ENCODE results near the gene N4BP2. TPM values are rescaled to one million over a fixed set of nuclear protein-coding genes. Genes with fewer than 3 reads are reported as not detected.
A peak's percentile ranks its signal among the peaks of the same experiment; 100 is the strongest.

The N4BP2 gene
- total and polyA plus RNA-seq, 4 experiments from 2014 or later, result 14.5 to 16.7 (median 14.9) TPM

DNA sequence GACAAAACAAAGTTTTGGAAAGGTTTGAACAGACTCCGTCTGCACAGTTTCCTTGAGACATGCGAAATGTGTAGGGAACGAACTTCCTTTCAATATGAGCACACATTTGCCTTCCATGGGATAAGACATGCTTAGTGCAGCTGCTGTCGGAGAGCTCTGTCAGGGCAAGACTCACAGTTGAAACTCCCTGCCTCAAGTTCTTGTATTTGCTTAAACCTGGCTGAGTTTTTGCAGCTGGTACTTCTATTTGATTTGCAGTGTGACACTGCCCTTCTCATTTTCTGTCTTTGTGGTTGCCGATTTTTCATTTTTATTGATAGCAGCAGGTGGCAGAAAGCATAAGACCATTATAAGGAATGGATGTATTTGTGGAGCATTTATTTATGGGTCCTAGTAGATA is 122.0 kb downstream of the N4BP2 start:
- peaks cover 8 to 15% (median 11%) of the 10 kb centered on the region in 4 donors for H3K4me1 Mint-ChIP-seq
- no peak for DNase-seq
- intact Hi-C loops (cut with micrococcal nuclease), result no loop called here
- no peak overlapping the region for H3K4me3 Mint-ChIP-seq
- Histone ChIP-seq H3K4me1 (ENCODE audit: insufficient read depth, low read length) (peaks cover 11% of the 10 kb centered on the region), H3K36me3 (ENCODE audit: insufficient read depth, low read length) (no peaks in the 10 kb centered on the region), H3K4me3 (ENCODE audit: low read length in 2 of 2) (no peak overlapping the region), H3K27me3 (ENCODE audit: insufficient read depth, low read length) (no peaks in the 10 kb centered on the region), H3K27ac (ENCODE audit: low read depth, low read length) (no peak overlapping the region), H3K9me3 (ENCODE audit: control insufficient read depth in 1 of 2, low read length in 2 of 2) (no peaks in the 10 kb centered on the region)
- no peaks in the 10 kb centered on the region for H3K9me3 Mint-ChIP-seq
- ChIA-PET CTCF (ENCODE audit: partially characterized antibody) (interaction anchor here (1.3 to 1.8 kb wide), 3 partner anchors 14 to 146 kb away, joined by 3 to 6 read pairs (median 4); no protein-coding TSS in a partner anchor), POLR2A (ENCODE audit: partially characterized antibody) (interaction anchor here (0.6 kb wide), 1 partner anchor 12 kb away, joined by 3 read pairs; no protein-coding TSS in a partner anchor)
- no peak overlapping the region for H3K27ac Mint-ChIP-seq
- no peaks in the 10 kb centered on the region for H3K36me3 Mint-ChIP-seq
- no peaks in the 10 kb centered on the region for H3K27me3 Mint-ChIP-seq

DNA sequence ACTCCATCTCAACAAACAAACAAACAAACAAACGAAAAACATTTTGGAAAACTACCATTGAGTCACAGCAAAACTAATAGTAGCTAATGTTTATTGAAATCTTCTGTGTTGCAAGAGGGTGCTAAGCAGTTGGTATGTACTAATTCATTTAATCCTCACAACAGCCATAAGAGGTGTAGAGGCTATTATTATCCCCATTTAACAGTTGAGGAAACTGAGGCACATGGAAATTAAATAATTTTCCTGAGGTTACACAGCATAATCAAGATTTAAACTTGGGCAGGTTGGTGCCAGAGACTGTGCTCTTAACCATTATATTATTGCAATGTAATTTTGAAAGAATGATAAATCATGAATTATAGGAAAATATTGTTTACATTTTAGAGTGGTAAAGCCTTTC is 122.7 kb downstream of the N4BP2 start:
- DNase-seq, result no peak
- Mint-ChIP-seq H3K9me3 (no peaks in the 10 kb centered on the region), H3K4me1 (peaks cover 11 to 17% (median 14%) of the 10 kb centered on the region in 4 donors), H3K27me3 (no peaks in the 10 kb centered on the region), H3K4me3 (no peak overlapping the region), H3K36me3 (no peaks in the 10 kb centered on the region), H3K27ac (no peak overlapping the region)
- H3K27ac ChIP-seq (ENCODE audit: low read depth, low read length), result no peak overlapping the region
- no peak overlapping the region for H3K4me3 ChIP-seq (ENCODE audit: low read length in 2 of 2)
- ChIA-PET CTCF (ENCODE audit: partially characterized antibody) (interaction anchor here (1.3 to 1.8 kb wide), 3 partner anchors 13 to 146 kb away, joined by 3 to 6 read pairs (median 4); no protein-coding TSS in a partner anchor), POLR2A (ENCODE audit: partially characterized antibody) (interaction anchor here (0.6 kb wide), 1 partner anchor 11 kb away, joined by 3 read pairs; no protein-coding TSS in a partner anchor)
- H3K4me1 ChIP-seq (ENCODE audit: insufficient read depth, low read length), result peaks cover 11% of the 10 kb centered on the region
- intact Hi-C loops (cut with micrococcal nuclease), result no loop called here
- H3K36me3 ChIP-seq (ENCODE audit: insufficient read depth, low read length), result no peaks in the 10 kb centered on the region
- H3K9me3 ChIP-seq (ENCODE audit: control insufficient read depth in 1 of 2, low read length in 2 of 2), result no peaks in the 10 kb centered on the region
- H3K27me3 ChIP-seq (ENCODE audit: insufficient read depth, low read length), result no peaks in the 10 kb centered on the region

DNA sequence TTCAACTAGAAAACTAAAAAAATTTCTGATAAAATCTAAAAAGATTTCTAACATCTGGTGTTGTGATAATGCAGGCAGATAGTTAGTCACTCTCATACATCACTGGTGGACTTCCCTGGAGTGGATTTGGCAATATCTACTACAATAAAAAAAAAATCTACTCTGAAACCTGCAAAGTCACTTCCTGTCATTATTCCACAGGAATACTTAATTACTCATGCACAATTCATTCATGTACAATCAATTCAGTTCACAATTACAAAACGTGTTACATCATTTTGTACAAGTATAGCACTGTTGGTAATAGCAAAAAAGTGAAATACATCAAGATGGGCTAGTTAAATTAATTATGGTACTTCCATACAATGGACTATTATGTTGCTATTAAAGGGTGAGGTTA is 123.7 kb downstream of the N4BP2 start:
- H3K9me3 Mint-ChIP-seq, result no peaks in the 10 kb centered on the region
- ChIA-PET CTCF (ENCODE audit: partially characterized antibody) (no interaction called here), POLR2A (ENCODE audit: partially characterized antibody) (no interaction called here)

DNA sequence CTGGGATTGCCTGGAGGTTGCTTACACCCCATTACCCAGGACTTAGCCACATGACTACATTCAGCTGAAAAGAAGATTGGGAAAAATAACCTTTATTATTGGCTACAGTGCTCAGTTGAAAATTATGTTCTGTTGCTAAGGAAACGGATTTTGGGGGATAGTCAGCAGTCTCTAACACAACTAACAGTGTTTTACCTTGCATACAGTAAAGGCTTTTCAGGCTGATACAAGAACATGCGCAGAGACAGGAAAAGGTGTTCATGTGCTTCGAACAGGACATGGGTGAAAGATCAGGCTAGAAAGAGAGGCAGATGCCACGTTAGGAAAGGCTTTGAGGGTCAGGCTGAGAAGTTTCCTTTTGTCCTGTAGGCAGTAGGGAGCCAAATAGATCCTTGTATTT is 125.4 kb downstream of the N4BP2 start:
- Histone ChIP-seq H3K9me3 (ENCODE audit: control insufficient read depth in 1 of 2, low read length in 2 of 2) (no peaks in the 10 kb centered on the region), H3K27me3 (ENCODE audit: insufficient read depth, low read length) (no peaks in the 10 kb centered on the region), H3K4me1 (ENCODE audit: insufficient read depth, low read length) (peaks cover 28% of the 10 kb centered on the region), H3K4me3 (ENCODE audit: low read length in 2 of 2) (no peak overlapping the region), H3K27ac (ENCODE audit: low read depth, low read length) (no peak overlapping the region), H3K36me3 (ENCODE audit: insufficient read depth, low read length) (no peaks in the 10 kb centered on the region)
- POLR2A ChIA-PET (ENCODE audit: partially characterized antibody), result interaction anchor here (2.5 kb wide), 1 partner anchor 13 kb away, joined by 6 read pairs; no protein-coding TSS in a partner anchor
- Mint-ChIP-seq H3K27ac (no peak overlapping the region), H3K27me3 (no peaks in the 10 kb centered on the region), H3K36me3 (no peaks in the 10 kb centered on the region), H3K9me3 (no peaks in the 10 kb centered on the region), H3K4me1 (peaks cover 18 to 30% (median 20%) of the 10 kb centered on the region in 4 donors), H3K4me3 (no peak overlapping the region)
- no peak for DNase-seq
- intact Hi-C loops (cut with micrococcal nuclease), result no loop called here
- CTCF ChIA-PET (ENCODE audit: partially characterized antibody), result interaction anchor here (0.9 to 1.6 kb wide), 4 partner anchors 9 to 143 kb away, joined by 3 to 4 read pairs (median 3); no protein-coding TSS in a partner anchor

More for the DNA sequence above, 123.7 kb downstream of the N4BP2 start:
- Mint-ChIP-seq H3K27me3 (no peaks in the 10 kb centered on the region), H3K27ac (no peak overlapping the region), H3K4me3 (no peak overlapping the region), H3K36me3 (no peaks in the 10 kb centered on the region), H3K4me1 (peaks cover 11 to 17% (median 15%) of the 10 kb centered on the region in 4 donors)
- intact Hi-C loops (cut with micrococcal nuclease), result no loop called here
- no peak for DNase-seq
- Histone ChIP-seq H3K4me3 (ENCODE audit: low read length in 2 of 2) (no peak overlapping the region), H3K27ac (ENCODE audit: low read depth, low read length) (no peak overlapping the region), H3K4me1 (ENCODE audit: insufficient read depth, low read length) (peaks cover 13% of the 10 kb centered on the region), H3K36me3 (ENCODE audit: insufficient read depth, low read length) (no peaks in the 10 kb centered on the region), H3K9me3 (ENCODE audit: control insufficient read depth in 1 of 2, low read length in 2 of 2) (no peaks in the 10 kb centered on the region), H3K27me3 (ENCODE audit: insufficient read depth, low read length) (no peaks in the 10 kb centered on the region)

DNA sequence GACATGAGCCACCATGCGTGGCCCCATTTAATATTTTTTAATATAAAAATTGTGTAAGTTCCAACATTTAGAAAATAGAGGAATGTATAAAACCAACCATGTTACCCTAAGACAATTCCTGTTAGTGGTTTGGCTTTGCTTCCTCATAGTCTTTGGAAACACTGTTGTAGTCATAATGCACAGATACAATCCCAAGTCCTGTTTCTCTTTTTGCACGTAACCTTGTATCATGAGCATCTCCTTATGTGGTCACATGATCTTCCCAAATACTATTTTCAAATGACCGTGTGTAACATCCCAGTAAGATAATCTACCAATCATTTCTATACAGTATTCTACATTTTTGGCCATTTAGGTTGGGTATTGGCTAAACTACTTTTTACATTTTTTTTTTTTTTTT is 126.3 kb downstream of the N4BP2 start:
- no peaks in the 10 kb centered on the region for H3K9me3 ChIP-seq (ENCODE audit: control insufficient read depth in 1 of 2, low read length in 2 of 2)
- no peaks in the 10 kb centered on the region for H3K27me3 ChIP-seq (ENCODE audit: insufficient read depth, low read length)
- no peaks in the 10 kb centered on the region for H3K36me3 ChIP-seq (ENCODE audit: insufficient read depth, low read length)
- ChIA-PET CTCF (ENCODE audit: partially characterized antibody) (interaction anchor here (0.9 to 2.9 kb wide), 5 partner anchors 94 to 142 kb away, joined by 3 to 12 read pairs (median 4); no protein-coding TSS in a partner anchor), POLR2A (ENCODE audit: partially characterized antibody) (interaction anchor here (1.5 to 2.5 kb wide), 2 partner anchors 9 to 12 kb away, joined by 6 read pairs; no protein-coding TSS in a partner anchor)
- no peak overlapping the region for H3K27ac ChIP-seq (ENCODE audit: low read depth, low read length)
- H3K36me3 Mint-ChIP-seq, result no peaks in the 10 kb centered on the region
- no peak overlapping the region for H3K4me3 Mint-ChIP-seq
- H3K27me3 Mint-ChIP-seq, result no peaks in the 10 kb centered on the region
- intact Hi-C loops (cut with micrococcal nuclease), result no loop called here
- H3K27ac Mint-ChIP-seq, result no peak overlapping the region
- peaks cover 34% of the 10 kb centered on the region for H3K4me1 ChIP-seq (ENCODE audit: insufficient read depth, low read length)
- no peaks in the 10 kb centered on the region for H3K9me3 Mint-ChIP-seq
- H3K4me1 Mint-ChIP-seq, result peaks cover 23 to 35% (median 24%) of the 10 kb centered on the region in 4 donors
- DNase-seq, result no peak
- H3K4me3 ChIP-seq (ENCODE audit: low read length in 2 of 2), result no peak overlapping the region

DNA sequence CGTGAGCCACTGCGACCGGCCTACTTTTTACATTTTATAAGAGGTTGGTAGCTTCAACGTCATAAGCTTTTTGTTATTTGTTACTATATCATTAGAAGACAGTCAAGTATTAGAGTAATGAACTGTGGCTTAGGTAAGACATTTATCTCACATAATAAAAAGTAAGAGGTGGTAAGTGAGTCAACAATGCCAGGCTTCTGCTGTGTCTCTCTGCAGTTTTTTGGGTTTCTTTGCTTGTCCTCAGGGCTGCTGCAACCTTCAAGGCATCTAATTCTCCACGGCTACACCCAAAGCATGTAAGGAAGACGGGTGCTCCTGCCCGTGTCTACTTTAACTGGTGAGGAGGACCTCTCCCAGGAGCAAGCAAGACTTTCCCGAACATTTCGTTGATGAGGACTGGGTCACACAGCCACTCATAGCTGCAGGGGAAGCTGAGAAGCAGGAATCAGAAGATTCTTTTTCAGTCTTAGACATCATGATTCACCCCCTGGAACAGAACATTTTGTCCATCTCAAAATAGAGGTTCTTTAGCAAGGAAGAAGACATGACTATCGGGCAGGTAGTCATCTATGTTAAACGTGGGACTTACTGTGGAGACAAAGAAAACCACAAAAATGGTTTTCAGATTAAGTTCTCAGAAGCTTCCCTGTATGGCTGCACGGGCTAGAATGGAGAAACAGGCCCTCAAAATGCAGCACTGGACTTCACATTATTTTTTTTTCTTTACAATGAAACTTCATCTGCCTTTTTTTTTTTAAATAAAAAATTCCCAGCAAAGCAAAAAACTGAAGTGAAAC is 127.2 kb downstream of the N4BP2 start:
- H3K36me3 ChIP-seq (ENCODE audit: insufficient read depth, low read length), result no peaks in the 10 kb centered on the region
- H3K27me3 ChIP-seq (ENCODE audit: insufficient read depth, low read length), result no peaks in the 10 kb centered on the region
- ChIA-PET CTCF (ENCODE audit: partially characterized antibody) (interaction anchor here (0.9 to 2.9 kb wide), 6 partner anchors 10 to 142 kb away, joined by 3 to 12 read pairs (median 5); no protein-coding TSS in a partner anchor), POLR2A (ENCODE audit: partially characterized antibody) (interaction anchor here (1.2 to 2.5 kb wide), 4 partner anchors 9 to 17 kb away, joined by 3 to 6 read pairs (median 5); no protein-coding TSS in a partner anchor)
- peak overlapping the region in 1 of 2 donors; percentile 27 for H3K4me3 ChIP-seq (ENCODE audit: low read length in 2 of 2)
- peak overlapping the region; percentile 4 to 79 (median 58) for H3K4me3 Mint-ChIP-seq
- H3K27ac ChIP-seq (ENCODE audit: low read depth, low read length), result no peak overlapping the region
- H3K9me3 ChIP-seq (ENCODE audit: control insufficient read depth in 1 of 2, low read length in 2 of 2), result no peaks in the 10 kb centered on the region
- H3K27ac Mint-ChIP-seq, result peak overlapping the region in 6 of 7 donors; percentile 38 to 74 (median 56)
- DNase-seq, result no peak
- no peaks in the 10 kb centered on the region for H3K27me3 Mint-ChIP-seq
- H3K4me1 ChIP-seq (ENCODE audit: insufficient read depth, low read length), result peaks cover 37% of the 10 kb centered on the region
- peaks cover 22 to 29% (median 24%) of the 10 kb centered on the region in 4 donors for H3K4me1 Mint-ChIP-seq
- no peaks in the 10 kb centered on the region for H3K9me3 Mint-ChIP-seq
- intact Hi-C loops (cut with micrococcal nuclease), result no loop called here
- H3K36me3 Mint-ChIP-seq, result no peaks in the 10 kb centered on the region

Data from CD4-positive, alpha-beta memory T cell (primary cell).